Erythroblast (primary cell): Measurements from ENCODE around the gene YY1AP1.

Experiments
- GATA1 ChIP-seq: IDR thresholded peaks from 2 replicates; pipeline ENCODE4 v1.6.1; 2011; ENCODE audit warnings: low read depth, mild to moderate bottlenecking, control low read depth, low read length, moderate library complexity
- POLR2A ChIP-seq: IDR thresholded peaks from 2 replicates; pipeline ENCODE4 v1.6.1; 2011; ENCODE audit warnings: mild to moderate bottlenecking, low read length

DNA sequence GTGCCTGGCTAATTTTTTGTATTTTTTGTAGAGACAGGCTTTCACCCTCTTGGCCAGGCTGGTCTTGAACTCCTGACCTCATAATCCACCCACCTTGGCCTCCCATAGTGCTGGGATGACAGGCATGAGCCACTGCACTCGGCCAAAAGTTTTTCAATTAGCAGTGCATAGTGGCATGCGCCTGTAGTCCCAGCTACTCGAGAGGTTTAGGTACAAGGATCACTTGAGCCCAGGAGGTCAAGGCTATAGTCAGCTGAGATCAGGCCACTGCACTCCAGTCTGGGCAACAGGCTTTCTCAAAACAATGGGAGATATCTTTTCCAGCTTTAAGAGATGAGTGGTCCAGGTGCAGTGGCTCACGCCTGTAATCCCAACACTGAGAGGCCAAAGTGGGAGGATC, 31.1 kb upstream of the YY1AP1 start:
- TF ChIP-seq POLR2A (no peak), GATA1 (no peak)
